ENCODE data around the gene PRTN3.

The PRTN3 gene, protein sequence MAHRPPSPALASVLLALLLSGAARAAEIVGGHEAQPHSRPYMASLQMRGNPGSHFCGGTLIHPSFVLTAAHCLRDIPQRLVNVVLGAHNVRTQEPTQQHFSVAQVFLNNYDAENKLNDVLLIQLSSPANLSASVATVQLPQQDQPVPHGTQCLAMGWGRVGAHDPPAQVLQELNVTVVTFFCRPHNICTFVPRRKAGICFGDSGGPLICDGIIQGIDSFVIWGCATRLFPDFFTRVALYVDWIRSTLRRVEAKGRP

DNA sequence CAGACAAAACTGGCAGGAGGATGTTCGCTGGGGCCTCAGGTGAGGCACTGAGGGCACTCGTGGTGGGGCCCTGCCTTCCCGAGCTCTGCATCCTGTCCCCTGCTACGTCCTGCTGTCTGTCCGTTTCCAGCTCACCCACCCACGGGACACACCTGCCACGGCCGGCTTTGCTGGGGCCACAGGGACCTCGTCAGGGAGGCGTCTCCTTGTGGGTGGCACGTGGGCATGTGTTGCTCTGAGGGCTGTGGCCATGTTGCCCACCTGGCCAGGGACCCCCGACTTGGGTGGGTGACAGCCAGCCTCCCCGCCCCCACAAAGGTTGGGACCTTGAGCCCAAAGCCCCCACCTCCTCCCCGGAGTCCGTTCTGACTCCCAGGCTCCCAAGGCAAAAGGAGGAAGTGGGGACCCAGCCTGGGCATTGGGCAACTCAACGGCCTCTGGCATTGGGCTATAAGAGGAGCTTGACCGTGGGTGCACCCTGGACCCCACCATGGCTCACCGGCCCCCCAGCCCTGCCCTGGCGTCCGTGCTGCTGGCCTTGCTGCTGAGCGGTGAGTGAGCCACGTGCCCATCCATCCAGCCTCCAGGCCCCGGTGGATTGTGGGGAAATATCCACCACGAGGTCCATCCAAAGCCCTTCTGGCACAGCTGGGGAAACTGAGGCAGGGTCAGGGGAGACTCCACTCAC is at the start of gene PRTN3:
Gene PRTN3 (plus strand): TSS at position 481 of the 688 bp plus-strand sequence. CDS start 10 bp downstream, at position 491.
- DNase-seq: peak; percentile 69 to 79 (median 77)

DNA sequence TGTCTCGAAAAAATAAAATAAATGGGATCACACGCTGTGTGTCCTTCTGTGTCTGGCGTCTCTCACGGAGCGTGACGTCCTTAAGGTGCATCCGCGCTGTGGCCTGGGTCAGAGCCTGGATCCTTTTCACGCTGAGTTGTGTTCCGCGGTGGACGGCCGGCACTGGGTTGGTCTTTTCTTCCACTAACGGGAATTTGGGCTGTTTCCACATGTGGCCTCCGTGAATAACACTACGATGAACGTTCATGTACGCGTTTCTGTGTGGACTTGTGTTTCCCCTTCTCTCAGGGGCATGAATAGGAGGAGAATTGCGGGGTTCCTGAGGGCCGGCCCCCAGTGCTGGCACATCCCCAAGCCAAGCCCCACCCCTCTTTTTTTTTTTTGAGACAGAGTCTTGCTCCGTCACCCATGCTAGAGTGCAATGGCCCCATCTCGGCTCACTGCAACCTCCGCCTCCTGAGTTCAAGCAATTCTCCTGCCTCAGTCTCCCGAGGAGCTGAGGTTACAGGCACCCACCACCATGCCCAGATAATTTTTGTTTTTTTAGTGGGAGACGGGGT is 49.7 kb upstream of the PRTN3 start:
- no peak for DNase-seq

DNA sequence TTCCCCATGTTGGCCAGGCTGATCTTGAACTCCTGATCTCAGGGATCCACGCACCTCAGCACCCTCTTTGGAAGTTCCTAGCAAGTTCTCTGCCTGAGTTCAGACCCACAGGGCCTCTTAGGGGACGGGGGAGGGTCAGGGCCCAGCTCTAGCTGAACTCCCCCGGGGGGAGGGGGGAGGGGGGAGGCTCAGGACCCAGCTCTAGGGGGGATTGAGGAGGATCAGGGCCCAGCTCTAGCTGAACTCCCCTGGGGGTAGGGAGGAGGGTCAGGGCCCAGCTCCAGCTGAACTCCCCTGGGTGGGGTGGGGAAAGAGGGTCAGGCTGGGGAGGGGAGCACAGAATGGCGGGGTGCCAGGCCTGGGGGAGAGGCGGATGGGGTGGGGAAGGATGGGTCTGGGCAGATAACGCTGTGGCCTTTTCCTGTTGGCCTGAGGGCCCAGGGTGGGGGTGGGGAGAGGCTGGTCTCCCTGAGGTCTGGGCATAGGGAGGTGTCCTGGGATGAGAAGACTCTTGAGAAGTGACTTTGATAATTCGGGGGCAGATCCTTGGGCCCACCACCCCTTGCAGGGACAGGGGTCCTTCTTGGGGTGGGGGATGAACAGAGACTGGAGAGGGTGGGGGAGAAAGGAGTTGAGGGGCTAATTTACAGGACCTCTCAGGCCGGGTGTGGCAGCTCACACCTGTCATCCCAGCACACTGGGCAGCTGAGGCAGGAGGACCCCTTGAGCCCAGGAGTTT is 49.1 kb upstream of the PRTN3 start:
- no peak for DNase-seq

DNA sequence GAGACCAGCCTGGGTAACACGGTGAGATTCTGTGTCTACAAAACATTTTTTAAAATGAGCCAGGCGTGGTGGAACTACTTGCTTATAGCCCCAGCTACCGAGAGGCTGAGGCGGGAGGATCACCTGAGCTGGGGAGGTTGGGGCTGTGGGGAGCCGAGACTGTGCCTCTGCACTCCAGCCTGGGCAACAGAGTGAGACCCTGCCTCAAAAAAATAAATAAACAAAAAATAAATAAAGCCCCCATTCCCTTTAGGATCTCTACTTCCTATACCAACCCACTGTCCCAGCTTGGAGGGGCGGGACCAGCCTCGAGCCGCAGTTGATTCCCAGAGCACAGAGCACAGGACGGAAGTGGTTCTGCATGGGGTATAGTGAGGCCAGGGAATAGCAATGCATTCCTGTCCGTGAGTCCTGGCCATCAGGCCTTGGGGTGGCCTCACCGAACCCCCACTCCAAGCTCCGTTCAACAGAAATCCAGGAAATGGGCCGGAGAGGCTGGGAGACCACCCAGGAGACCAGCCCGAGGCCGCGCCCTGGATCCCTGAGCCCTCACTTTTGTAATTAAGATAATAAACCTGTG is 48.4 kb upstream of the PRTN3 start:
- DNase-seq: no peak

DNA sequence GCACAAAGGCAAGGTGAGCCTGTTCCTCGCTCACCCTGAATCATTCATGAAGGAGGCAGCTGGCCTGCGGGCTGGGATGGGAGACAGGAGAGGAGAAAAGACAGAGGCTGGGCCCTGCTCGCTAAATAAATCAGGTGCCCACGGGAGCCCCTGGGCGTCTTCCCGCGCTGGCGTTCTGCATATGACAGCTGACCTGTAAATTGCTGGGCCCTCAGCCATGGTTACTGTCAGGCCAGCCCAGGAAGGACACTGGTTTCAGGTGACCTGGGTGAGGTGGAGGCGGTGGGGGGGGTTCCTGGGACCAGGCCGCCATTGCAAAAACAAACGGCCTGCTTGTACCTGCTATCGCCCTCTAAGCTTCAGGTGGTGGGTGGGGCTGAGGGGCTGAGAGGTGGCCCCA is 47.0 kb upstream of the PRTN3 start:
- DNase-seq: no peak

DNA sequence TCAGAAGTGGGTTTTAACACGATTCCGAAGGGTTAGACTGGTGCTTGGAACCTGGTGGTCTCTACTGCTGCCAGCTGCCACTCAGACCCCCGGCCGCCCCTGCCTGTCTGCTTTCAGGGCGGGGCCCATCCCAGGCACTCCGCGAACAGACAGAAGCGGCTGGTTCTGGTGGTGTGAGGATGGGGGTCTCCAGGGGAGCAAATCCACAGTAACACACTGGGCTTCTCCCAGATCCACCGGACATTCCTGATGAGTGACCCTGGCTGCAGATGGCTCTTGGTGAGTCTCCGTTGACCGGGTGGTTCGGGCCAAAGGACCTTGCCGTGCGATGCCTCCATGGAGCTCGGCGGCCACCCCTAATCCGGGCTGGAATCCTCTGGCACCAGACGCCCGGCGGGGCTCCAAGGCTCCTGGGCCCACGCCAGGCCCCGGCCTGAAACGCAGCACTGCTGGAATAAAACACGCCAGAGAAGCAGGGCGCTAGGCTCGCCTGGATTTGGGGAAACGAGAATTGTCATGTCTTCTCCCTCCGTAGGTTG is 45.7 kb upstream of the PRTN3 start:
- no peak for DNase-seq

DNA sequence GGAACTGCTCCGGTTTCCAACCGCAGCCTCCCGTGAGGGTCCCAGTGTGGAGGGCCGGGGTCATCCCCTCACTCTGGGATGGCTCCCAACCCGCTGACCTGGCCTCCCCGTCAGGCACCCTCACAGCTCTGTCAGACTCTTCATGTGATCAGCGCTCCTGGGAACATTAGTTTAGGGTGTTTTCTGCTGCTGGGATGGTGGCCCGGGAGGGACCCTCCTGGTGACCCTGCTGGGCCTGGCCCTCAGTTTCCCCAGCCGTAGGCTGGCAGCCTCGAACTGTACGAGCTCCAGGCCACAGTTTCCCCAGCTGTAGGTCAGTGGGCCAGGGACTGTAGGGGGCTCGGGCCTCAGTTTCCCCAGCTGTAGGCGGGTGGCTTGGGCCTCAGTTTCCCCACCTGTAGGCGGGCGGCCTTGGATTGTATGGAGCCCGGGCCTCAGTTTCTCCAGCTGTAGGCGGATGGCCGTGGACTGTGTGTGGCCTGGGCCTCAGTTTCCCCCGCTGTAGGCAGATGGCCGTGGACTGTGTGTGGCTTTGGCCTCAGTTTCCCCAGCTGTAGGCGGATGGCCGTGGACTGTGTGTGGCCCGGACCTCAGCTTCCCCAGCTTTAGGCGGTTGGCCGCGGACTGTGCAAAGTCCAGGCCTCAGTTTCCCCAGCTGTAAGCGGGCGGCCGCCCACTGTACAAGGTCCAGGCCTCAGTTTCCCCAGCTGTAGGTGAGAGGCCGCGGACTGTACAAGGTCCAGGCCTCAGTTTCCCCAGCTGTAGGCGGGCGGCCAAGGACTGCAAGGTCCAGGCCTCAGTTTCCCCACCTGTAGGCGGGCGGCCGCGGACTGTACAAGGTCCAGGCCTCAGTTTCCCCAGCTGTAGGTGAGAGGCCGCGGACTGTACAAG is 44.9 kb upstream of the PRTN3 start:
- DNase-seq: no peak

DNA sequence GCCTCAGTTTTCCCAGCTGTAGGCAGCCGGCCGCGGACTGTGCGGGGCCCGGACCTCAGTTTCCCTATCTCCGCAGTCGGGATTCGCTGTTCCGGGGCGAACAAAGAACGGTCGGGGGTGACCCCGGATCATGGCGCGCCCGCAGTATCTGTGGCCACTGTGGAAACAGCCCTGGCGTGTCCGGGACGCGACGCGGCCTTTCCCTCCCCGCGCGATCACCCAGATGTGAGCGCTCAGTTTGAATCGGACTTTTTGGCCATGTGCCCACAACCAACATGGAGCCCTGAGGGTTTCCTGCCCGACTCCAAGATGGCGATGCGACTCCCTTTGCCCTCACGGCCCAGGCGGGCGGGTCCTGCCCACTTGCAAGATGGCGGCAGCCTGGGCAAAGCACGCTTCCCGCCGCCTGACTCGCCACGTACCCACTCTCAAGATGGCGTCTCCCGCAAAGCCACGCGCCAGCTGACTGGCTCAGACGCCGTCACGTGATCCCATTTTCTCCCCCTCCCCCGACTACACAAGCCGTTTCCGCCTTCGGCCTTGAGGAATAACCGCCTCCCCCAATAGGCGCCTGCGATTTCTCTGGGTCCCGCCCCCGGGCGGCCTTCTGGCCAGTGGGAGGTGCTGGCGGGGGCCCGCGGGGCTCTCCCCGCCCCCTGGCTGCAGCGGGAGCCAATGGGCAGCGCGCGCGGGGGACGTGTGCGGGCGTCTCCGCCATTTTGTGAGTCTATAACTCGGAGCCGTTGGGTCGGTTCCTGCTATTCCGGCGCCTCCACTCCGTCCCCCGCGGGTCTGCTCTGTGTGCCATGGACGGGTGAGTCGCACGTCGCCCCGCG is 43.9 kb upstream of the PRTN3 start, which contains the start of gene PTBP1:
Gene PTBP1 (plus strand): TSS at position 761 of the 836 bp plus-strand sequence. CDS start 46 bp downstream, at position 807.
- DNase-seq: peak; percentile 100

DNA sequence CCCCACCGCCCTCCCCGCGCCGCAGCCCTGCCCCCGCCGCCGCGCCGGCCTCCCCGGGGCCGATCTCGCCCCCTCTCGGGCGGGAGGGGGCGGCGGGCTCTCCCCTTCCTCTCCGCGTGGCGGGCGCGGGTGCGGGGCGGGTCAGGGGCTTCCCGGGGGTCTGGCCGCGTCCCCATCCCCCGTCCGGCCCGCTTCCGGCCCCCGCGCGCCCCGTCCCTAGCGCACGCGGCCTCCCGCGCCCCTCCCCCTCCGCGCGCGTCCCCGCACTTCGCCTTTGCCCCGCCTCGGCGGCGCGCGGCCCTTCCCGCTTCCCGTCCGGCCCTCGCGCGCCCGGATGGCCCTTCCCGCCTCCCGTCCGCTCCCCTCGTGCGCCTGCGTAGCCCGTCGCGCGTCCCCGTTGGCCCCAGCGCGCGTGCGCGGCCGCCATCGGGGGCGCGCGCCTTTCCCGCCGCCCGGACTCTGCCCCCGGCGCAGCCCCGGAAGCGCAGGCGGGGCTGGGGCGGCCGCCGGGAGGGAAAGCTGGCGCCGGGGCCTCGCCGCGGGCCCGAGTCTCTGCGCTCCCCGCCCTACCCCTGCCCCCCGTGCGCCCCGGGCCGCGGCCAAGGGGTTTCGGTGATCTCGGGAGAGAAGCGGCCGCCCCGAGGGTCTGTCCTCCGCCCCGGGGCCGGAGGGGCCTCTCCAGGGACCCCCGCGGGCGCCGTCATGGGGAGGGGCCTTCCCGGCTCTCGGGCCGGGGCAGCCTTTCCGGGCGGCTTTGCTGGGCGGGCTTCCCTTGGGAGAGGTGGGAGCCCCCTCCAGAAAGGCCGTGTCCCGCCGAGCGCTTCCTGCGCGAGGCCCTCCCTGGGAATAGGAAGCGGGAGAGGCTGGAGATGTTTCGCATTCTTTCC is 43.0 kb upstream of the PRTN3 start:
- peak; percentile 96 to 99 (median 98) for DNase-seq

DNA sequence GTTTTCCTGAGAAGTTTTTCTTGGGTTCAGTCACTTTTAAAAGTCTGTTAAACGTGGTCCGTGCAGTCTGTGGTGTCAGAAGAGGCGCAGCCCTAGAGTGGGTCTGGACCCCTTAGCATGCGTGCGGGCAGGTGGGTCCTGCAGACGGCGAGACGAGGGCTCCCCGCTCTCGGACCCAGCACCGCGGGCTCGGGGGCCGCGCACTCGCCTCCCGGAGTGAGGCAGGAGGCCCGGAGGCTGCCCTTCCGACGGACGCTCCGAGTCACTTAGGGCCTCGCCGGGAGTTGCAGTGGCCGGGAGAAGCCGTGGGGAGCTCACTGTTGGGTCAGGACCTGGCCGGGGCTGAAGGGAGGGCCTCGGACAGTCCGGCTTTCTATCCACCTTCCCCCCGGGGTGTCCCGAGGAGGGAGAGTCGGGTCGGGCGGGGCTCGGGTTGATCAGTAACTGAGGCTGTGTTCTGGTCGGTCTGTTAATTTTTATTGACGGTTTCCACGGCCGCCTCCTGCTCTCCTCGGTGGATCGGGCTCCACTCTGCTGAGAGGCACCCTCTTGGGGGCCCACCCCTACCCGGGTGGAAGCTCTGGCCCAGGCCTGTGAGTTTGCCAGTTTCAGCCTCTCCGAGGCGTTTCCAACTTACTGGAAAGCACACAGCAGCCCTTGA is 42.3 kb upstream of the PRTN3 start:
- DNase-seq: peak in 2 of 3 donors; percentile 23 to 46

DNA sequence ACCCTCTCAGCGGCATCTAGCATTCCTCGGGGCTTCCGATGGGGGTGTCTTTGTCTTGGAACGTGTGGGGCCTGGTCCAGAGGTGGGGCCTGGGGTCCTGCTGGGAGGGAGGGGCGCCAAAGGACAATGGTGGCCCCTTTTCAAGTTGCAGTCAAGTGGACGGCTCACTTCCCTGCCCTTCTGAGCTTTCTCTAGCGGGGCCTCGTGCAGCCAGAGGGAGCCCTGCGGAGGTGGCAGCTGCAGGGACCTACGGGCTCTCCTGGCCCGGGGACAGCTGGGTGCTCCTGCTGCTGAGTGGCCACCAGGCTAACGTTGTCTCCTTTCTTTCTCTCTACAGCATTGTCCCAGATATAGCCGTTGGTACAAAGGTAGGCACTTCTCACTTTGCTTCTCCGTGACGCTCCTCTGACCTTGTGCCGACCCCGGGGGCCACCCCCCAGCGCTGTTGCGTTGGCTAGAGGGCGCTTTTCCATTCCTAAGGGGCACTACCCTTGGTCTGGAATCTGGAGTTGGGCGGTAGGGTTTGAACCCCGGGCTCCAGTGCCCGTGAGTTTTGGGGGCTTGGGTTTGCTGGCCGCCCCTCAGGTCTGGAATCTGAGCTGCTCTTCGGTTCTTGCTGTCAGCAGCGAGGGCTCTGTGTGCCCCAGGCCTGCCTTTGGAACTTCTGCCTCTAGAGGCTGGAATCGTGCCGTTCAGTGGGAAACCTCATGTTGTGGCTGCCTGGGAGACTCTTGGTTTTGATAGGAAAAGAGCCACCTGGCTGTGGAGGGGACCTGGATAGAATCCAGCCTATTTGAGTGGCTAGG is 41.5 kb upstream of the PRTN3 start:
- DNase-seq: peak; percentile 34 to 63 (median 46)

DNA sequence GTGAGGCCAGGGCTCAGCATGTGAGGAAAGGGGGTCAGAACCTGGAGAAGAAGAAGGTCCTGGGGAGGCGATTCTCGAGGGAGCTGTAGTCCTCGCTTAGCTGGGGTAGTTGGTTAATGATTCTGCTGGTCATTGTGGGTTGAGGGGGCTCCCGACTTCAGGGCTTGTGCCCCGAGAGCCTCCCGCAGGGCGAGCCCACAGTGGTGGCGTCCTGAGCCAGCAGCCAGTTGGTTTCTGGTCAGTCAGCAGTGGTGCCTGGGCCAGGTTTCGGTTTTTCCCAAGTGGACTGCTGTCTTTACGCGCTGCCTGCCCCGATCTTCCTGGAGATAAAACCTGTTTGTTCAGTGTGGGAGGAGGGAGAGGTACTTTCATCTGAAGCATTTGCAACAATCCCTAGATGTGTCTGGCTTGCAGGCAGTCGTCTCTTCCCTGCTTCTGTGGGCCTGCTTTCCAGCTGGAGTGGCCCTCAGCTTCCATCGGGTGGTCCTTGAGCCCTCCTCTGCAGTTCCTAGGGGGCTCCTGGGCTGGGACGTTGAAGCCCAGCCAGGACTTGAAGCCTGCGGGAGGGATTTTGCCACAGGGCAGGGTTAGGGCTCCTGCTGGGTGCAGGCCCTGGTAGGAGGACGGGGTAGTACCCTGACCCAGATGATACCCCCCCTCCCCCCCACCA is 40.3 kb upstream of the PRTN3 start:
- no peak for DNase-seq

DNA sequence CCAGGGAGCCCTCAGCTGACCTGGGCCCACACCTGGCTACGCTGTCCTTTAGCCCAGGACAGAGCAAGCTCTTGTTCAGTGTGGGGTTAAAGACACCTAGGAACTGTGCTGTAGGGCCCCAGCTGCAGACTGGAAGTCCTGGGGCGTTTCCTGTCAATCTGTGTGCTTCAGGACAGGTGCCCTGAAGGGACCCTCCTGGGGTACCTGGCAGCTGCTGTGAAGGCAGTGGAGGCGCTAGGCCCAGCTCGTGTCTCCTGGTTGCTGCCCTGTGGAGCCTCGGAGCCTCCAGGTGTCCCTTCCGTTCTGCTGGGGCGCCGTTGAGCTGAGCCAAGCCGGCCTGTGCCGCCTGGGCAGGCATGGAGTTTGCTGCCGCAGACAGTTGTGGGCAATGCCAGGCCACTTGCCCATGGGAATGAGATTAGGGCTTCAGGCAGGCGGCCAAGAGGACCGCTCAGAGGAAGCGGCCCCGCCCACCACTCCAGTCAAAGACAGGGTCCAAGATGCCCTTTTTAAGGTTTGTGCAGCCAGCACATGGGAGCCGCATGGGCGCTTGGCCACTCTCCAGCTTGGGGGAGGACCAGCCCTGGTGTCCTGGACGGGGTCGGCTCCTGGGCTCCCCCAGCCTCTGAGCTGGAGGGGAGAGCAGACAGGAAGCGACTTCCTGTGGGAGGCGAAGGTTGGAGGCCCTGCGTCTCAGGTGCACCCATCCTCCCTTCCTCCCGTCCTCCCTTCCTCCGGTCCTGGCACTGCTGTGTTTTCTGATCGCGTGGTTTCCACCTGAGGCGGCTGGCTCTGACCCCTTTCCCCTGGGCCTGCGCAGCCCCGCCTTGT is 39.6 kb upstream of the PRTN3 start:
- no peak for DNase-seq

DNA sequence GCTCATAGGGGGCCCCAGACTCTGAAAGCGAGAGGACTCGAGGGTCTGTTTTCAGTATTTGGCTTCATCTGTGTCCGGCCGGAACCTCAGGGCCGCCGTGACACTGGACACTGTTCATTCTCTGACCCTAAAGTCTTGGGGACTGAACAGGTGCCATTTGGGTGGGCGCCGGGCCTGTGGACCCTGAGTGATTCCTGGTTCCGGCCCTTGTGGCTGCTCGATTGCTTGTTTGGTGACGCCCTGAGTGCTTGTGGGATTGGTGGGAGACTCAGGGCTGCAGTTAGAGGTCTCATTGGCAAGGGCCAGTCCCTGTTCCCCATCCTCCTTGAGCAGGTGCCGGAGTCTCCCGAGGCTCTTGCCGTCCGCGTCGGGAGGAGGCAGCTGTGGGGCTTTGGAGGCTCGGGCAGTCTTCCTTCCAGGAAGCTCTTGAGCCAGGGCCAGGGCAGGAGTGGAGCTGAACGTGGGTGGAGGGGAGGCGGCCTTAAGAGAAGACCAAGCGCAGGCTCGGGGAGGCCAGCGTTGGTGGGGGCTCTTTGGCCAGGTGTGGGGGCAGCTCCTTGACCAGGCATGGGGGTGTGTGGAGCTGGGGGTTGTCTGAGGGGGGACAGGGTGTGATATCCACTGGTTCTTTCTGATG is 38.8 kb upstream of the PRTN3 start:
- no peak for DNase-seq

DNA sequence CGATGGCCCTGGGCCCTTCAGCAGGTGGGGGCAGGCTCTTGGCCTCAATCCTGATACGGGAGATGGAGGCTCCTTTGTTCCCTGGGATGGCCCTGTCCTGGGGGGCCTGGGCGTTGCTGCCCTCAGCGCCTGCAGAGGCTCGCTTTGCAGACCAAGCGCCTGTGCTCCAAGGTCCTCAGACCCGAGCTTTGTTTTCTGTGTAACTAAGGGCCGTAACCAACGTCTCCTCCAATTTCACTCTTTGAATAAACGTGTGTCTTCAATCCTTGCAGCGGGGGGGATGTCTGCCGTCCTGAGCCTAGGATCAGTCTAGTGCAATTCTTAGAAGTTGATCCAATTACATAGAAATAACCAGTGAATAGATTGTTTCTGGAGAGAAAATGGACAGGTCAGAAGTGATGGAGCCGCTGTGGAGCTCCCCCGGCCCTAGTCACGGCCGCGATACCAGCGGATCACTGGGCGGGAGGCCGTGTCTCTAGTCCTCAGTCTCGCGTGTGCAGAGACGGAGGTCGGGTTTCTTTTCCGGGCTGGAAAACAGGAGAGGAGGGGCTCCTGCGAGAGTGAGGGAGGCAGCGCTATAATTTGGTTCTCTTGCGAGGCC is 38.2 kb upstream of the PRTN3 start:
- no peak for DNase-seq

DNA sequence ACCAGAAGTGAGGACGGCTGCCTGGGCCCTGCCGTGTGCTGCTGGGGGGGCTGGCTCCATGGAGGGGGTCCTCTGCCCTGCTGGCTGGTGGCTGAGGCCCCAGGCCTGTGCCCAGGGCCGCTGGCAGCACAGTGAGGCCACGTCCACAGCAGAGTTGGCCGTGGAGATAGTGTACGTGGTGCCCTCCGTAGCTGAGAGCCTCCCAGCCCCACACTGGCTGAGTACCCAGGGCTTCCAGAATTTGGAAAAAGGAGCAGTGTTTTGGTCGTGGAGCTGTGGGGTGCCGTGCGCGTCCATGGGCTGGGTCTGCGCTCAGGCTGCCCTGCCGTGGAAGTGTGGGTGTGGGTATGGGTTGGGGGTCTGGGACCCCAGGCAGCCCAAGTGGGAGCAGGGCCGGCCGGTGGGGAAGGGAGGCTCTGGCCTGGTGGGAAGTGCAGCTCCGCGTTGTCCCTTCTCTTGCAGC is 37.7 kb upstream of the PRTN3 start:
- DNase-seq: no peak

All from suppressor macrophage treated with lipopolysaccharide for 1 hour (primary cell).